B cell (primary cell): ENCODE data around the gene GALR2.

Experiments used
- EZH2 ChIP-seq: IDR thresholded peaks from 2 replicates; pipeline ENCODE4 v1.6.1; 2012; ENCODE audit warnings: borderline replicate concordance, low read depth, mild to moderate bottlenecking, moderate library complexity, low read length; ENCODE audit not compliant: insufficient read depth, poor library complexity, severe bottlenecking
- TF ChIP-seq, protein P1 (sequence below): fragments of 200-600 bp; IDR thresholded peaks from one replicate; pipeline ENCODE4 v1.8.0; 2022; ENCODE audit warnings: antibody characterized with exemption, mild to moderate bottlenecking

DNA sequence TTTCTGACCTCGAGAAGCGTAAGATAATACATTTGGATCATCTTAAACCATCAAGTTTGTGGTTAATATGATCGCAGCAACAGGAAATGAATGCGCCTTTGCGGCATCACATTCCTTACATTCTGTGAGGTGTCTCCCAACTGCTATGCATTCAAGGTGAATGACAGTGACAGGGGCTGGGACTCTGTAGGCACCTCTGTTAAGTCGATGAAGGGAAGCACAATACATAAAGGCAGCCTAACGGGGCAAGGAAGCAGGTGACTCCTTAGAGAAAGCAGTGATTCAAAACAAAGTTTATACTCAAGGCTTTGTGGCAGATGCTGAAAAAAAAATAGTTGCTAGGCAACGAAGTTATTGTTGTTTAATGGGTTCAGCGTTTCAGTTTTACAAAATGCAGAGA is 25.9 kb upstream of the GALR2 start:
- no peak for TF ChIP-seq EZH2
- TF ChIP-seq, protein P1, sequence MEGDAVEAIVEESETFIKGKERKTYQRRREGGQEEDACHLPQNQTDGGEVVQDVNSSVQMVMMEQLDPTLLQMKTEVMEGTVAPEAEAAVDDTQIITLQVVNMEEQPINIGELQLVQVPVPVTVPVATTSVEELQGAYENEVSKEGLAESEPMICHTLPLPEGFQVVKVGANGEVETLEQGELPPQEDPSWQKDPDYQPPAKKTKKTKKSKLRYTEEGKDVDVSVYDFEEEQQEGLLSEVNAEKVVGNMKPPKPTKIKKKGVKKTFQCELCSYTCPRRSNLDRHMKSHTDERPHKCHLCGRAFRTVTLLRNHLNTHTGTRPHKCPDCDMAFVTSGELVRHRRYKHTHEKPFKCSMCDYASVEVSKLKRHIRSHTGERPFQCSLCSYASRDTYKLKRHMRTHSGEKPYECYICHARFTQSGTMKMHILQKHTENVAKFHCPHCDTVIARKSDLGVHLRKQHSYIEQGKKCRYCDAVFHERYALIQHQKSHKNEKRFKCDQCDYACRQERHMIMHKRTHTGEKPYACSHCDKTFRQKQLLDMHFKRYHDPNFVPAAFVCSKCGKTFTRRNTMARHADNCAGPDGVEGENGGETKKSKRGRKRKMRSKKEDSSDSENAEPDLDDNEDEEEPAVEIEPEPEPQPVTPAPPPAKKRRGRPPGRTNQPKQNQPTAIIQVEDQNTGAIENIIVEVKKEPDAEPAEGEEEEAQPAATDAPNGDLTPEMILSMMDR = no peak
